COLO829 (cell line): ENCODE results near the gene CTU1.

ENCODE experiments used
- DNase-seq: peaks from one replicate; pipeline ENCODE4 v3.0.0; 2012; ENCODE audit warnings: low spot score

CTU1 gene

GRCh38 chr19:51103926-51104341 lies 4.3 kb downstream of the CTU1 start:
- no peak for DNase-seq

DNA sequence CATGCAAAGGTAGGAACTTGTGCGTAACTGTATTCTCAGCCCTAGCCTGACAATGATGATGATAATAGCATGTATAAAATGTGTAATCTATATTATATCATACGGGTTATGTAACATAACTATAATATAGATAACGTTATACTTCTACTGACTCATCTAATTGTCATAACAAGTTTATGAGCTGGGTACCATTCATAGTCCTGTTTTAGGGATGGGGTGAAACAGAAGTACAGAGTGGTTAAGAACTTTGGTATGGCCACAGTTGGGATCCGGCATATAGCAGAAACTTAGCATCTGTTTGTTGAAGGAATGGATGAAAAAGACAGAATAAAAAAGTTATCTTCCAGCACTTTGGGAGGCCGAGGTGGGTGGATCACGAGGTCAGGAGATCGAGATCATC lies 5.2 kb downstream of the CTU1 start:
- no peak for DNase-seq

- DNase-seq, result no peak
Measured at GRCh38 chr19:51101171-51101865, 6.9 kb downstream of the CTU1 start.

DNA sequence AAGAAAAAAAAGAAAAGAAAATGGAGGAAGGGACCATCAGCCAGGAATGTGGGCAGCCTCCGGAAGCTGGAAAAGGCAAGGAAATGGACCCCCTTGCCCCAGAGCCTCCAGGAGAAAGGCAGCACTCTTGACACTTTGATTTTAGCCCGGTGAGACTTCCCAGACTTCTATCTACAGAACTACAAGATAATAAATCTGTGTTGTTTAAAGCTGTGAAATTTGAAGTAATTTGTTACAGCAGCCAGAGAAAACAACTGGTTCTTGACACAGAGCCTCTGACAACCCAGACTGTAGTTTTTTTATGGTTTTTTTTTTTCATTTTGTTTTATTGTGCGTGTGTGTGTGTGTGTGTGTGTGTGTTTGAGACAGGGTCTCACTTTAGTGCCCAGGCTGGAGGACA lies 7.6 kb downstream of the CTU1 start:
- DNase-seq, result no peak

GRCh38 chr19:51099047-51099382 lies 9.2 kb downstream of the CTU1 start:
- DNase-seq, result no peak

GRCh38 chr19:51098365-51099046 lies 9.7 kb downstream of the CTU1 start:
- no peak for DNase-seq

DNA sequence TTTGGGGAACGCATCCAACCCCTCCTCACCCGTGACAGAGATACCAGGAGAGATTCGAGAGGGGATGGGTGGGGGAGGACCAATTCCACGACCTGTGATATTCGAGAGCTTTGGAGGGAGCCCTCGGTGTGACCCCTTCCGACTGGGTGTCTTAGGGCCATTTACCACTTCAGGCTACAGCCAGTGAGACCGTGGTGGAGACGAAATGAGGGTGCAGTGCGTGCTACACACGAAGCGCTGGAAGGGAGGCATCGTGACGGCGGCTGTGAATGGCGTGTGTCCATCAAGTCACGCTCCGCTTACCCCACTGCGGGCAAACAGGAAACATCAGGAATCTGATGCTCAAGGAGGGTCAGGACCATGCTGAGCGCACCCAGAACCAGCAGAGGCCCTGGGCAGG lies 10.4 kb downstream of the CTU1 start:
- DNase-seq, result no peak

GRCh38 chr19:51097166-51097738 lies 11.0 kb downstream of the CTU1 start:
- peak; percentile 26 for DNase-seq

- no peak for DNase-seq
Measured at GRCh38 chr19:51096473-51097165, 11.6 kb downstream of the CTU1 start.

DNA sequence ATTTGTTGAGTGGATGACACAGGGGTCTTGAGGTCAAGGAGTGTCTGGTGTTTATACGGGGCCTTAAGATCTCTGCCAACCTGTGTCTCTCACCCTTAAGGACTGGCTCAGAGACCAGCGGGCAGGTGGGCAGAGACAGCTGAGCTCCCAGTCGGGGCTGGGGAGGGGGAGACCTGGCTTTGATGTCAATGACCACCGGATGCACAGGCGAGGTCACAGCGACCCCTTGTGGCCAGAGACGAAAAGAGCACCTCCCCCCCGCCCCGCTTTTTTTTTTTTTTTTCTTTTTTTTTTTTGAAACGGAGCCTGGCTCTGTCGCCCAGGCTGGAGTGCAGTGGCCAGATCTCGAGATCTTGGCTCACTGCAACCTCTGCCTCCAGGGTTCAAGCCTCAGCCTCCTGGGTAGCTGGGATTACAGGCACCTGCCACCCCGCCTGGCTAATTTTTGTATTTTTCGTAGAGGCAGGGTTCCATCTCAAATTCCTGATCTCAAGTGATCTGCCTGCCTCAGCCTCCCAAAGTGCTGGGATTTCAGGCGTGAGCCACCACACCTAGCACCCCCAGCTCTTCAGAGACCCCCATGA lies 13.4 kb downstream of the CTU1 start:
- DNase-seq, result peak; percentile 29

GRCh38 chr19:51093510-51094345 lies 14.5 kb downstream of the CTU1 start:
- no peak for DNase-seq

DNA sequence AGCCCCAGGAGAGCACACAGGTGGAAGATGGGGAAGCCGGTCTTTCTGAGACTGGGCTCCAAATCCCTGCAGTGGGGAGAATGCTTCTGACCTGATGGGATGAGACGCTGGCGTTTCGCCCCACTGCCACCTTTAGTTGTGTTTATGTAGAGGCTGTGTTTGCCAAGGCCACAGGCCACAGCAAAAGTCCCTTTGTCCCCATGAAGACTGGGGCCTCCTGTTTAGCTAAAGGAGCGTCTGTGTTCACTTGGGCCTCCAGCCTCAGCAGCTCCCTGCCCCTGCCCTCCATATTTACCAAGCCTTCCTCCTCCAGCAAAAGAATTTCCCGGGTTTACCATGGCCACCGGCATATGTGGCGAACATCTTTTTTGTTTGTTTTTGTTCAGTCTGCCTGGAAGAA lies 15.1 kb downstream of the CTU1 start:
- DNase-seq, result no peak

DNA sequence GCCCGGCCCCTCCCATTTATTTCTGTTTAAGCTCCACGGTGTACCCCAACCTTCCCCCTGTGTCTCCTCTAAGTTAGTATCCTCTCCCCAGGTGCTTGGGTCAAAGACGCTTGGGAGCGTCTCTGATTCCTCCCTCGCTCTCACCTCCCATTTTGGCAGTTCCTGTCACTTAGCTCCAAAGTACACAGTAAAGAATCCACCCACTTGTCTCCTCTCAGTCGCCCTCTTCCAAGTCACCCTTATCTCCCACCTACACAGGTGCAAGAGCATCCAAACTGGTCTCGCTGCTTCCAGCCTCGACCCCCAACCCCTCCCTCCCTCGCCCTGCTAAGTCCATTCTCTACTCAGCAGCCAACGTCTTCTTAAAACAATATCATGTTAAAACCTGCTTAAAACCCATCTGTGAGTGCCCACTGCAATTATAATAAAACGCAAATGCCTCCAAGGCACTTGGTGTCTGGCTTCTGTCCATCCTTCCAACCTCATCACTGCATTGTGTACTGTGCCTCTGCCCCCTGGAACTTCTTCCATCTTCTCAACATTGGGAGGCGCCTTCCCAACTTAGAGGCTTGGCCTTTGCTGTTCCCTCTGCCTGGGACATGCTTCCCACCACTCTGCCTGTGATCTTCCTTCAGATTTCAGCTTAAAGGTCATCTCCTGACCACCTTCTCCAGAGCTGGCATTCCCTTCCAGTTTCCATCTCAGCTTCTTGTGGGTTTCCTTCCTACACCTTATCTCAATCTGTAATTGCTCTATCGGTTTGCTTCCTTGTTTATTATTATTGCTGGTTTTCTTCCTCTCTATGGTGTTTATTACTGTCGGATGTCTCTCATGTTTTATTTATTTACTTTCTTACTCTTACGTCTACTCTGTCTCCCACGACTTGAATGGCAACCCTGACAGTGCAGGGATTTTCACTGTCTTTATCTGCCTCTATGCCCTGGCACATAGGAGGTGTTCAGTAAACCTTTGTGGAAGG lies 16.0 kb downstream of the CTU1 start:
- no peak for DNase-seq

DNA sequence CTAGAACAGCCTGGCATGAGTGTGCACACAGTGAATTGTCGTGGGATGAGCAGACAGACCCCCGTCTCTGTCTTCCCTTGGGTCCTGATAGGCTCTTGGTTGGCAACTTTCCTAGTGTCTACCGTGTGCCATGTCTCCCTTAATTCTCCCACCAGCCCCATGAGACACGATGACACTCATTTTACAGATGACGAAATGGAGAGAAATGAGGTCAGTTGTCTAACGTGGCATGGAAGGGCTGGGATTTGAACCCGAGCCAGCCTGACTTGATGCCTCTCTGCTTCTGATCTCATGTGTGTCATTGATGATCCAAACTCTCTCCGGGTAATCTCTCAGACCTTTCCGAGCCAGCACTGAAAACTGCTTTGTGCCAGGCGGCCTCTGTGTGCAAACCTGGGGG lies 17.1 kb downstream of the CTU1 start:
- DNase-seq, result no peak

- DNase-seq, result no peak
Measured at GRCh38 chr19:51090471-51090870, 17.7 kb downstream of the CTU1 start.

DNA sequence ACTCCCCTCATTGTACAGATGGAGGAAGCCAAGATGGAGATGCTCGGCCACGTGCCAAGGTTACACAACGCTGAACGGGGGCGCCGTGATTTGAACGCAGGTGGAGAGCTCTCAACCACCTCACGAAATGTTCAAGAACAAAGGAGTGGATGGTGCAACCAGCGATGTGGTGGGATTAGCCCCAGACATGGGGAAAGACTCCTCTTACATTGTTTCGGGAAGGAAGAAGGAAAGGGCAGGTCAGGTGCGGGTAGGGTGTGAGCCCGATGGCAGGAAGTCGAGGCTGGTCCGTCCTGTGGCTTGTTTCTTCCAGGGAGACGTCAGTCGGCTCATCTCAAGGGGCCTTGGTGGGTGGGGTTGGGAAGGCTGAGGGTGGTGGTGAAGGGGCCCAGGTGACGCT lies 18.4 kb downstream of the CTU1 start:
- DNase-seq, result no peak

DNA sequence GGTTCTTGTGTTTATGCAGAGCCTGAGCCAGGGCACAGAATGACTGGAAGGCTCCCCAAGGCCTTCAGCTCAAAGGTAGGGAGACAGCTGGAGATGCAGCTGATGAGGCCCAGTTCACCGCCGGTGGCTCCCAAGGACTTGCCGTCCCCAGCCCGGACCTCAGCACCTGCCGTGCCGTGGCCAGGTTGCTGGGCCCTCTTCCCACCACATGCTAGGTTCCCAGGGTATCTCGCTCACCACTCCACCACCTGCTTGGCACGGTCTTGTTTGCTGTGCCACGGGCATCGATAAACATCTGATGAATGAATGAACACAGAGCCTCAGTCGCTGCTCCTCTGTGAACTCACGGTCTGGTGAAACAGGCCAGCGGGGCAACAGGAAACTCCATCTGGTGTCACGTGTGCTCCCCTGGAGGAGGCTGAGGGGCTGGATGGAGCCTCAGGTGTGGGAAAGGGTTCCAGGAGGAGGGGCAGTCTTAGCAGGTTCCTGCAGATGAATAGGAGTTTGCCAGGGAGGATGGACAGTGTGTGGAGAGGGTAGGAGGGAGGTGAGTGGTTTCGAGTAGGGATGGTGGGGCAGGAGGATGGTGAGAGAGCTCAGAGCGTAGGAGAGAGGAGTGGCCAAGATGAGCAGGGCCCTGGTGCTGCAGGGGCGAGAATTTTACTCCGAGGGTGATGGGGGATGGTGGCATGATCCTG lies 21.9 kb downstream of the CTU1 start:
- no peak for DNase-seq

DNA sequence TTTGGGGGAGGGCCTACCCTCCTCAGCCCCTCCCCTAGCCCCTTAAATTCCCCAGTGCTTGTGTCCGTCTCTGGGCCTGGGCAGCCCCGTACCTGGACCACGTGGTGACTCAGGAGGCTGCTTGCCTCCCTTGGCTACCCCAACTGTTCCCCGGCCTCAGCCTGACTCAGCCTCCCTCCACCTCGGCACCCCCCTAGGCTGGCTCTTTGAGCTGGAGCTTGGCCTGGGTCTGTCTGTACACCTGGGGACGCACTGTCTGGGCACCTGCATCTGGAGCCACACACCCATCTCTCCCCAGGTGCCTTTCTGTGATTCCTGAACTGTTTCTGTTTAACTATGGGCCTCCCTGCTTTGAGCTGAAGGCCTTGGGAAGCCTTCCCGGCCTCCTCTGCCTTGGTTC lies 23.7 kb downstream of the CTU1 start:
- no peak for DNase-seq

DNA sequence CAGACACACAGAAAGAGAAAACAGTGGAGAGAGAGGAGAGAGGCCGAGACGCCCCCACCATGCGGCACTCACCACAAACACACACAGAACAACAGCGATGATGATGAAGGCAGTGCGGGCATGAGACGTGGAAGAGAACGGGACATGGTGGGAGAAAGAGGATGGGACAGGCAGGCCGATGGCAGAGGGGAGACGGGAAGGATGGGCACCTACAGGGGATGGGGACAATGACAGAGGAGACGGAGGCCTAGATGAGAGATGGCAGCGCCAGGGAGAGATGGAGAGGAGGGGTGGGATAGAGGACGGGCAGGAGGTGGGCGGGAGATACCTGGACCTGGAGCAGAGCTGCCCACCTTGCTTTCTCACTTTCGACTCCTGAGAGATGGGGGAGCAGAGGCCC lies 24.4 kb downstream of the CTU1 start:
- no peak for DNase-seq

- no peak for DNase-seq
Measured at GRCh38 chr19:51083181-51083580, 25.0 kb downstream of the CTU1 start.
